Cardiac fibroblast (primary cell): ENCODE measurements around the gene ANO6.

Source experiments
- DNase-seq, 2 donors: peaks; one replicate each; pipeline versions ENCODE4 v3.0.0 to v3.0.0-alpha.2; 2010; ENCODE audit warnings: low read depth in 2 of 2
- H3K4me3 ChIP-seq, 2 donors: replicated peaks in 1 of 2; 1 replicate in 1 of 2; 2 replicates in 1 of 2; pipeline ENCODE4 v1.5.1; 2011; ENCODE audit warnings: low read depth in 2 of 2, low read length in 2 of 2, mild to moderate bottlenecking in 2 of 2, moderate library complexity in 1 of 2
- TF ChIP-seq, protein P1 (sequence below): IDR thresholded peaks from one replicate; pipeline ENCODE4 v1.5.1; 2011; ENCODE audit warnings: low read depth, mild to moderate bottlenecking, low read length, inconsistent platforms

Gene ANO6

DNA sequence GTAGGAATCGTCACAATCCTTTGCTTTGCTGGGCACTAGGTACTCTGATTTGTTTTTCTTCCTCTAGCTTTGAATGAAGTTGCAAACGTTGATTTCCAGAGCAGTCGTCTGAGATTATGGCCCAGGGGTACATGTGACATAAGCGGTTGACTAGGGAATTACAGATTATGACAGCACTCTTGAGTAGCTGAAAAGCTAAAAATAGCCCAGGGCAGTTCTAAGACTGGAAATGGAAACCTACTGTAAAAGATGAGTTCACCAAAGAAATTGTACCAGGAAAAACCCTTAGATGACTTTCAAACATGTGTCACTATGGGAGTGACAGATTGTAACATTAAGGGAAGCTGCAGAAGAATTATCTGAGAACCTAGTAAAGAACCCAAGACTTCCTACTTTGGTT, 108.5 kb downstream of the ANO6 start:
- no peak overlapping the region for H3K4me3 ChIP-seq
- TF ChIP-seq, protein P1, sequence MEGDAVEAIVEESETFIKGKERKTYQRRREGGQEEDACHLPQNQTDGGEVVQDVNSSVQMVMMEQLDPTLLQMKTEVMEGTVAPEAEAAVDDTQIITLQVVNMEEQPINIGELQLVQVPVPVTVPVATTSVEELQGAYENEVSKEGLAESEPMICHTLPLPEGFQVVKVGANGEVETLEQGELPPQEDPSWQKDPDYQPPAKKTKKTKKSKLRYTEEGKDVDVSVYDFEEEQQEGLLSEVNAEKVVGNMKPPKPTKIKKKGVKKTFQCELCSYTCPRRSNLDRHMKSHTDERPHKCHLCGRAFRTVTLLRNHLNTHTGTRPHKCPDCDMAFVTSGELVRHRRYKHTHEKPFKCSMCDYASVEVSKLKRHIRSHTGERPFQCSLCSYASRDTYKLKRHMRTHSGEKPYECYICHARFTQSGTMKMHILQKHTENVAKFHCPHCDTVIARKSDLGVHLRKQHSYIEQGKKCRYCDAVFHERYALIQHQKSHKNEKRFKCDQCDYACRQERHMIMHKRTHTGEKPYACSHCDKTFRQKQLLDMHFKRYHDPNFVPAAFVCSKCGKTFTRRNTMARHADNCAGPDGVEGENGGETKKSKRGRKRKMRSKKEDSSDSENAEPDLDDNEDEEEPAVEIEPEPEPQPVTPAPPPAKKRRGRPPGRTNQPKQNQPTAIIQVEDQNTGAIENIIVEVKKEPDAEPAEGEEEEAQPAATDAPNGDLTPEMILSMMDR: no peak
- peak in 1 of 2 donors; percentile 57 for DNase-seq

DNA sequence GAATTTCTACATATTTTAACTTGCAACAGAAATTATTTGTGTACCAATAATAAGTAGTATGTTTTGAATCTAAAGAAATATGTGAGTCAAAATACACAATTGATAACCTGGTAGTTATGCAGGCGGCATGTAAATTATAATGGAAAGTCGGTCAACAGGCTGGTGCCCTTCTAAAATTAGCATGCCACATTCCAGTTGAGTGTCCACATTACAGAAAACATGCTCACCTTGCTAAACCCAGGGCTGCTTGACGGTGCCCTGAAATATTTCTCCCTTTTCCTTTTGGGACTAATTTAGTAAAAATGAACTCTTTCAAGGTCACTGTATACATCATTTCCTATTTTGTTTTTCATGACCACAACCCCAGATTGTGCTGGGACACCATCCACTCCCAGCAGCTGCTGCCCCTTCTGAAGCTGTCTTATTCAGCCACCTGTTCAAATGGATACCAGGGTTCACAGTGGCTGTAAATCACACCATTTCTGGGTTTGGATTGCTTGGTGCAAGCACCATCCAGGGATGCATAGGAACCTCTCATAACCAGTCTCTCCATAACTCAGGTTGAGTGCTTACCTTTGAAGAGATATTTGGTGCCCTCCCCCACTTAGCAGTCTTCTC, 110.6 kb downstream of the ANO6 start:
- no peak overlapping the region for H3K4me3 ChIP-seq
- DNase-seq: no peak
- TF ChIP-seq, protein P1: no peak

DNA sequence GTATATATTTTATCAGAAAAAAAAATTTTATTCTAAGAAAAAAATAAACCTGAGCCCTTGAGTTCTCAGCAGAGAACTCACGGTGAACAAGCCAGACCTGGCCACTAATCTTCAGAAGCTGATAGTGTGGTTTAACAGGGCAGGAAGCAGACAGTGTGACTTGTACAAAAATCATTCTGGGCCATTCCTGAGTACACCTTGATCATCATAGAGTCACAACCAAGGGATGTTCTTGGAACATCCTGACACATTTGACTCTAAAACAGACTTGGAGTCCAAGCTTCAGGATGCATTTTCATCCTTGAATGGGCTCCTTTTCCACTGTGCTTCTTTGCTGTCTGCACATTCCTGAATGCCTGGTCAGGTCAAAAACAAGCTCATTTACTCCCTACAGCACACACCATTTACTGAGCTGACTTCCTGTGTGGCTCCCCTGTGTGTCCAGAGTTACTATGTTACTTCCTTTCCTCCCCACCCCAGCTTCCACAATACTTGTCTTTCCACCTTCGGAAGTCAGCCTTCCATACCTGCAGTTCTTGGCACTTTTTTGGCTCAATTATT, 112.0 kb downstream of the ANO6 start:
- no peak overlapping the region for H3K4me3 ChIP-seq
- DNase-seq: peak in 1 of 2 donors; percentile 52
- TF ChIP-seq, protein P1: no peak

DNA sequence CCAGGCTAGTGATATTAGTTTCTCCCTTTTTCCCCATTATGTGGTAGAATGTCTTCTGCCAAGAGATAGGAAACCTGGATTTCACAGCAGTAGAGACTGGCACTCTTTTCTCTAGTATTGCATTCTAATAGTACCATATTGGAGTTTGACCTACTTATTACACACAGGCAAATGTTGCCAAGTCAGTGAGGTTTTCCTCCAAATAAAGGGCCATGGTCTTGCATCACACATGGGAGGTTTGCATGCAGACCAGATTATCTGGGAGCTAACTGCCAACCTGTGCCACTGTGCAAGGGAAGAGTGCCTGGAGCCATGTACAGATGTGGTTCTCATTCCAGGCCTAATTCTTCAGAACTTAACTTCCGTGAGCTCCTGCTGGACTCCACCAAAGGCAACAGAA, 113.3 kb downstream of the ANO6 start:
- no peak overlapping the region for H3K4me3 ChIP-seq
- TF ChIP-seq, protein P1: no peak
- peak in 1 of 2 donors; percentile 60 for DNase-seq

DNA sequence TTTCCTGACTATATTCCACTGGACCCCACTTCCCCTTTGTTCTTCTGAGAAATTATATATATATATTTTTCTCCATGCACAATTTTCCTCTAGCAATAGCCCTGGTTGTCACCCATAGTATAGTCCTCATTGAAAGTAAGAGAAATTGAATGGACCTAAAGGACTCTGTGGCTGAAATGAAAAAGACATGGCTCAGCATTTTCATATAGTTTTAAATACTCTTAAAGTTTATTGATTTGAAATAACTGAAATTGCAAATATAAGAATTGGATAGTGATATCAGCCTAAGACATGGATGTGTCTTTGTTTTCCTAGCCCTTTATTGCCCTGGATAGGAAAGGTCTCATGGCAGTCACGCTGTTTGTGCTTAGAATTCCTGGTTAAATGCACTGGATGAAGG, 113.8 kb downstream of the ANO6 start:
- H3K4me3 ChIP-seq: no peak overlapping the region
- no peak for DNase-seq
- TF ChIP-seq, protein P1: no peak

DNA sequence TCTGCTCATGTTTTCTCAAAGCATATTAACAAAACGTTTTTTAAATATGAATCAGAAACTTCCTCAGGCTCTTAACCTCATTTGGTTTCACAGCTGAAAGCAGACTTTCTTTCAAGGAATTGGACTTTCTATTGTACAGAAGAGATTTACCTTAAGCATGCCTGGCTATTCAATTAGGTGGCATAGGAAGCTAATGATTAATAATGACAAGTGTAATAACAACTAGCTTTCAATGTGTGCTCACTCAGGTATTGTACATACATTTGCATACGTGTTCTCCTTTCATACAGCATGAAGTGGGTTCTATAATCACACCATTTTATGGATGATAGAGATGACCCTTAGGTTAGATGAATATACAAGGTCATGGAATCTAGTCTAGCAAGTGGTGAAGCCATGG, 115.7 kb downstream of the ANO6 start:
- DNase-seq: no peak
- H3K4me3 ChIP-seq: no peak overlapping the region
- TF ChIP-seq, protein P1: no peak

DNA sequence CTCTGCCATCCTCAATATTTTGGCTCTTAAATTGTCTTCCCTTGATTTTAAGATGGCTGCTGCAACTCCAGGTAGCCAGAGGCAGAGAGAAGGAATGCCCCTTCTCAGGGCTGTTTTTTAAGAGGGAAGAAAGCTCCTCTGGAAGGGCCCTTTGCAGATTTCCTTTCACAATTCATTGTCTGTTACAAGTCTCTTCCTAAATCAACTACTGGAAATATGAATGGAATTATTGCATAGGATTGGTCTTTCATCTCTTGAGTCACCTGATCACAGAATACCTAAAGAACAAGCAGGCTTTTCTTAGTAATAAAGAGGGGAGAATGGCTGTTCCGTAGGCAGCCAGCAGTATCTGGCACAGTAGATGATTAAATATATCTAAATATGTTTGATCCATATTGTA, 118.5 kb downstream of the ANO6 start:
- DNase-seq: no peak
- H3K4me3 ChIP-seq: no peak overlapping the region
- TF ChIP-seq, protein P1: no peak
